UCSD-AML1 (cell line): ENCODE measurements around the gene TMEM183A.

Experiments
- DNase-seq: peaks from one replicate; lab custom pipeline; 2025; ENCODE audit not compliant: unreplicated experiment; lab: John Stamatoyannopoulos, UW

TMEM183A gene

GRCh38 chr1:203063287-203063686, 56.1 kb downstream of the TMEM183A start:
- peak; percentile 62 for DNase-seq

GRCh38 chr1:203065191-203065590, 58.0 kb downstream of the TMEM183A start:
- no peak for DNase-seq

GRCh38 chr1:203065986-203066385, 58.8 kb downstream of the TMEM183A start:
- DNase-seq, result no peak

- no peak for DNase-seq
Measured at GRCh38 chr1:203066965-203067364, 59.8 kb downstream of the TMEM183A start.

GRCh38 chr1:203069030-203069747, 62.0 kb downstream of the TMEM183A start:
- no peak for DNase-seq

- no peak for DNase-seq
Measured at GRCh38 chr1:203072002-203072602, 64.9 kb downstream of the TMEM183A start.

- DNase-seq, result no peak
Measured at GRCh38 chr1:203072911-203073310, 65.7 kb downstream of the TMEM183A start.

GRCh38 chr1:203073469-203073868, 66.3 kb downstream of the TMEM183A start:
- DNase-seq, result no peak
